GM12878 (cell line): ENCODE data around the gene FBXO33. TPM values are rescaled to one million over a fixed set of nuclear protein-coding genes. Genes with fewer than 3 reads are reported as not detected.

ENCODE experiments used
- ATAC-seq: fragments of 200-7000 bp; cut with Tn5 transposase; 3 replicates; pipeline ENCODE4 v1.9.1; 2020; ENCODE audit warnings: mild to moderate bottlenecking, moderate library complexity
- BruUV-seq: library from RNA; stranded (reverse); fragments of 400-500 nt; replicated peaks from 2 replicates; lab custom pipeline; 2021; lab: Mats Ljungman, UMichigan
- CTCF ChIA-PET: fragments of 300-600 bp; sonication (Branson Sonifier 250); formaldehyde crosslinking; extraction: SDS; loops from one replicate; lab custom pipeline; 2021; ENCODE audit warnings: inconsistent platforms; lab: Yijun Ruan, JAX
- POLR2A ChIA-PET: fragments of 350-600 bp; formaldehyde crosslinking; extraction: SDS; loops from one replicate; lab custom pipeline; 2021; ENCODE audit warnings: inconsistent platforms; lab: Charles Lee
- RAD21 ChIA-PET: fragments of 300-600 bp; sonication (Branson Sonifier 250); formaldehyde crosslinking; loops from one replicate; lab custom pipeline; 2023; ENCODE audit warnings: antibody characterized with exemption; ENCODE audit not compliant: unreplicated experiment; lab: Charles Lee
- SMC1A ChIA-PET: fragments of 300-600 bp; sonication (Branson Sonifier 250); formaldehyde crosslinking; loops from one replicate; lab custom pipeline; 2023; ENCODE audit not compliant: unreplicated experiment, uncharacterized antibody; lab: Charles Lee
- DNase-seq: peaks from one replicate; pipeline ENCODE4 v3.0.0-alpha.2; 2011; ENCODE audit warnings: low read depth, low spot score
- FAIRE-seq: peaks from 3 replicates; lab custom pipeline; 2011; peaks lifted over from hg19 to GRCh38; lab: Jason Lieb, UNC
- H2AFZ ChIP-seq: 2 replicates; pipeline ENCODE4 v1.6.0; 2011; ENCODE audit warnings: low read depth, low read length, control low read depth; ENCODE audit not compliant: control insufficient read depth
- H3K27ac ChIP-seq: 2 replicates; pipeline ENCODE4 v1.5.1; 2011; ENCODE audit warnings: control low read depth; ENCODE audit not compliant: control insufficient read depth, insufficient read depth
- H3K27me3 ChIP-seq, 2 experiments: replicated peaks in 1 of 2; 2 replicates each; pipeline versions ENCODE4 v1.6.0 to v1.6.1; 2011; ENCODE audit warnings: low read length in 1 of 2; ENCODE audit not compliant: control insufficient read depth in 2 of 2, insufficient read depth in 2 of 2
- H3K36me3 ChIP-seq, 2 experiments: 2 replicates each; pipeline ENCODE4 v1.5.1; 2011; ENCODE audit warnings: low read length in 1 of 2; ENCODE audit not compliant: control insufficient read depth in 2 of 2, insufficient read depth in 2 of 2
- H3K4me1 ChIP-seq: 2 replicates; pipeline ENCODE4 v1.6.1; 2011; ENCODE audit warnings: mild to moderate bottlenecking, low read length, moderate library complexity, mixed read lengths; ENCODE audit not compliant: control insufficient read depth, insufficient read depth
- H3K4me2 ChIP-seq: 2 replicates; pipeline ENCODE4 v1.6.0; 2011; ENCODE audit warnings: control low read depth; ENCODE audit not compliant: control insufficient read depth, insufficient read depth
- H3K4me3 ChIP-seq: fragments of 200-600 bp; sonication (generic); 2 replicates; pipeline ENCODE4 v1.5.1; 2016
- H3K79me2 ChIP-seq: 2 replicates; pipeline ENCODE4 v1.6.0; 2011; ENCODE audit warnings: low read length; ENCODE audit not compliant: control insufficient read depth, insufficient read depth
- H3K9ac ChIP-seq: 2 replicates; pipeline ENCODE4 v1.8.0; 2011; ENCODE audit warnings: low read length, control low read depth, mixed read lengths; ENCODE audit not compliant: control insufficient read depth, insufficient read depth
- H3K9me3 ChIP-seq: replicated peaks from 3 replicates; pipeline ENCODE4 v1.5.1; 2011; ENCODE audit warnings: mild to moderate bottlenecking, low read length; ENCODE audit not compliant: control insufficient read depth, insufficient read depth
- H4K20me1 ChIP-seq: 2 replicates; pipeline ENCODE4 v1.6.0; 2011; ENCODE audit not compliant: control insufficient read depth, insufficient read depth
- CREB1 ChIP-seq: IDR thresholded peaks from 2 replicates; pipeline ENCODE4 v1.6.1; 2012; ENCODE audit warnings: low read depth, mild to moderate bottlenecking, inconsistent platforms
- EP300 ChIP-seq, 2 experiments: fragments of 150-350 bp in 1 of 2; IDR thresholded peaks; 2 replicates each; pipeline ENCODE4 v1.6.1; 2011 to 2012; ENCODE audit warnings: low read depth in 2 of 2, low read length in 2 of 2, borderline replicate concordance in 1 of 2, improper control_type of control experiment in 1 of 2, inconsistent platforms in 1 of 2; ENCODE audit not compliant: control insufficient read depth in 1 of 2
- HDGF ChIP-seq: fragments of 450-650 bp; IDR thresholded peaks from 2 replicates; pipeline ENCODE4 v1.6.1; 2016; ENCODE audit warnings: antibody characterized with exemption
- HSF1 ChIP-seq: fragments of 150-350 bp; IDR thresholded peaks from 2 replicates; pipeline ENCODE4 v1.6.1; 2014; ENCODE audit warnings: mild to moderate bottlenecking, low read depth, low read length
- IKZF2 ChIP-seq, 2 experiments: fragments of 450-650 bp; IDR thresholded peaks; 2 replicates each; pipeline ENCODE4 v1.6.1; 2017; ENCODE audit warnings: mild to moderate bottlenecking in 2 of 2, moderate library complexity in 2 of 2
- KLF5 ChIP-seq: fragments of 450-650 bp; IDR thresholded peaks from 2 replicates; pipeline ENCODE4 v1.6.1; 2014; ENCODE audit warnings: mild to moderate bottlenecking; ENCODE audit not compliant: partially characterized antibody
- LARP7 ChIP-seq: fragments of 450-650 bp; IDR thresholded peaks from 2 replicates; pipeline ENCODE4 v1.6.1; 2017; ENCODE audit warnings: mild to moderate bottlenecking
- PAX5 ChIP-seq: IDR thresholded peaks from 2 replicates; pipeline ENCODE4 v1.6.1; 2011; ENCODE audit warnings: low read depth, low read length, borderline replicate concordance
- PKNOX1 ChIP-seq: fragments of 450-650 bp; IDR thresholded peaks from 2 replicates; pipeline ENCODE4 v1.6.1; 2016; ENCODE audit warnings: mild to moderate bottlenecking
- RB1 ChIP-seq: fragments of 450-650 bp; formaldehyde crosslinking; IDR thresholded peaks from 2 replicates; pipeline ENCODE4 v1.6.1; 2017; ENCODE audit warnings: mild to moderate bottlenecking, borderline replicate concordance
- SMAD1 ChIP-seq: fragments of 450-650 bp; IDR thresholded peaks from 2 replicates; pipeline ENCODE4 v1.6.1; 2018; ENCODE audit warnings: mild to moderate bottlenecking, low read depth; ENCODE audit not compliant: partially characterized antibody
- SMAD5 ChIP-seq: IDR thresholded peaks from 2 replicates; pipeline ENCODE4 v1.6.1; 2016; ENCODE audit warnings: antibody characterized with exemption, low read depth
- TARDBP ChIP-seq: IDR thresholded peaks from 2 replicates; pipeline ENCODE4 v1.6.1; 2016; ENCODE audit warnings: borderline replicate concordance
- ZBED1 ChIP-seq: IDR thresholded peaks from 2 replicates; pipeline ENCODE4 v1.6.1; 2016; ENCODE audit warnings: borderline replicate concordance
- ZNF592 ChIP-seq: fragments of 450-650 bp; IDR thresholded peaks from 2 replicates; pipeline ENCODE4 v1.6.1; 2017; ENCODE audit warnings: mild to moderate bottlenecking, moderate library complexity
- ZSCAN29 ChIP-seq: fragments of 450-650 bp; IDR thresholded peaks from 2 replicates; pipeline ENCODE4 v1.6.1; 2017; ENCODE audit warnings: mild to moderate bottlenecking, moderate library complexity
- WGBS: methylation state at CpG from one replicate; pipeline ENCODE4 v1.1.6; 2016; ENCODE audit warnings: low lambda C conversion rate; ENCODE audit not compliant: insufficient replicate concordance, insufficient coverage; ENCODE audit errors: missing lambda C conversion rate; 5-methylcytosine and 5-hydroxymethylcytosine counted together
- in situ Hi-C: fragments of 300-500 bp; cut with MboI; formaldehyde crosslinking; loops from 9 replicates; pipeline ENCODE4 v1.14.3; 2018; ENCODE audit warnings: mixed read lengths
- intact Hi-C: fragments of 100-400 bp; cut with micrococcal nuclease; formaldehyde crosslinking; loops from one replicate; pipeline ENCODE4 v1.14.2; 2022; ENCODE audit not compliant: unreplicated experiment
- polyA plus RNA-seq, 11 experiments: library from polyadenylated mRNA; depleted of rRNA in 4 of 11; unstranded in 6 of 11; stranded (reverse) in 5 of 11; fragments of >200 nt; fragmentation: Nextera tagmentation in 4 of 11; fragmentation: Illumina TruSeq in 1 of 11; extraction: Ambion mirVana in 4 of 11; extraction: Trizol in 1 of 11; gene quantifications; 1 replicate in 1 of 11; 2 replicates in 10 of 11; pipeline versions ENCODE4 v1.2.1 to v1.2.3, GENCODE V29; 2011 to 2016; ENCODE audit warnings: inconsistent platforms in 2 of 11, missing spikeins in 2 of 11, low read depth in 1 of 11
- total RNA-seq, 4 experiments: library from RNA; depleted of rRNA in 3 of 4; stranded (reverse); fragments of >200 nt in 3 of 4; fragmentation: Illumina TruSeq in 1 of 4; extraction: Trizol in 1 of 4; gene quantifications; 2 replicates each; pipeline versions ENCODE4 v1.2.1 to v1.2.3, GENCODE V29; 2013 to 2021

FBXO33 gene
- total and polyA plus RNA-seq, 10 of the 15 experiments (the other 5 are each of a cell fraction or from before 2014, with no cell fraction given), result 4.7 to 56.9 (median 19.6) TPM

- ChIA-PET CTCF (interaction anchor here (1.0 to 7.8 kb wide), 7 partner anchors 10 to 203 kb away, joined by 3 to 84 read pairs (median 17); no protein-coding TSS in a partner anchor), SMC1A (interaction anchor here (1.1 to 8.1 kb wide), 11 partner anchors 9 to 204 kb away, joined by 3 to 182 read pairs (median 6); no protein-coding TSS in a partner anchor), RAD21 (interaction anchor here (1.1 to 9.4 kb wide), 5 partner anchors 11 to 168 kb away, joined by 3 to 159 read pairs (median 5); no protein-coding TSS in a partner anchor), POLR2A (interaction anchor here (1.5 to 9.1 kb wide), 5 partner anchors 12 to 168 kb away, joined by 3 to 159 read pairs (median 9); no protein-coding TSS in a partner anchor)
- Histone ChIP-seq H3K4me3 (no peak overlapping the region), H3K79me2 (peaks cover 15% of the 10 kb centered on the region), H3K27ac (no peak overlapping the region), H3K9me3 (no peaks in the 10 kb centered on the region; the same call in 2 of the 3 replicates), H3K36me3 (no peaks in the 10 kb centered on the region), H3K4me2 (no peak overlapping the region), H3K9ac (no peak overlapping the region), H3K4me1 (peaks cover 3% of the 10 kb centered on the region; the same call in 1 of the 2 replicates), H3K27me3 (no peaks in the 10 kb centered on the region), H4K20me1 (no peaks in the 10 kb centered on the region), H2AFZ (no peak overlapping the region)
- DNase-seq (no peak), ATAC-seq (no peak), FAIRE-seq (no peak)
- 79% methylated on average over 6 of the region's 6 CpGs for WGBS
- BruUV-seq, result no TSS peak
- intact Hi-C loops (no loop called here), in situ Hi-C loops (no loop called here)
- TF ChIP-seq LARP7, result no peak
- TF ChIP-seq HSF1, result no peak
- TF ChIP-seq SMAD1, result no peak
- TF ChIP-seq ZSCAN29, result no peak
- no peak for TF ChIP-seq ZBED1
- no peak for TF ChIP-seq RB1
- TF ChIP-seq IKZF2 (IDR thresholded peaks at IDR 0.05), result no peak
- TF ChIP-seq CREB1, result no peak
- no peak for TF ChIP-seq ZNF592
- no peak for TF ChIP-seq HDGF
- TF ChIP-seq PKNOX1, result no peak
- no peak for TF ChIP-seq SMAD5
- no peak for TF ChIP-seq EP300 (IDR thresholded peaks at IDR 0.05; ENCODE audit: borderline replicate concordance in 1 of 2, control insufficient read depth in 1 of 2, low read depth in 2 of 2, low read length in 2 of 2)
- no peak for TF ChIP-seq KLF5
- no peak for TF ChIP-seq TARDBP
- TF ChIP-seq PAX5, result no peak
Measured at GRCh38 chr14:39435241-39435640, 3.0 kb upstream of the FBXO33 start.
